GM12864 (cell line): ENCODE measurements around the gene KIF25.

Source experiments
- DNase-seq: peaks from one replicate; pipeline ENCODE4 v3.0.0-alpha.2; 2011; ENCODE audit warnings: low read depth
- H3K4me3 ChIP-seq: 2 replicates; pipeline ENCODE4 v1.5.1; 2011; ENCODE audit warnings: mild to moderate bottlenecking, low read depth, low read length, control low read depth
- CTCF ChIP-seq: IDR thresholded peaks from 2 replicates; pipeline ENCODE4 v1.5.1; 2011; ENCODE audit warnings: low read depth, mild to moderate bottlenecking, moderate library complexity, low read length, control low read depth, inconsistent platforms; ENCODE audit errors: missing control alignments

KIF25 gene

DNA sequence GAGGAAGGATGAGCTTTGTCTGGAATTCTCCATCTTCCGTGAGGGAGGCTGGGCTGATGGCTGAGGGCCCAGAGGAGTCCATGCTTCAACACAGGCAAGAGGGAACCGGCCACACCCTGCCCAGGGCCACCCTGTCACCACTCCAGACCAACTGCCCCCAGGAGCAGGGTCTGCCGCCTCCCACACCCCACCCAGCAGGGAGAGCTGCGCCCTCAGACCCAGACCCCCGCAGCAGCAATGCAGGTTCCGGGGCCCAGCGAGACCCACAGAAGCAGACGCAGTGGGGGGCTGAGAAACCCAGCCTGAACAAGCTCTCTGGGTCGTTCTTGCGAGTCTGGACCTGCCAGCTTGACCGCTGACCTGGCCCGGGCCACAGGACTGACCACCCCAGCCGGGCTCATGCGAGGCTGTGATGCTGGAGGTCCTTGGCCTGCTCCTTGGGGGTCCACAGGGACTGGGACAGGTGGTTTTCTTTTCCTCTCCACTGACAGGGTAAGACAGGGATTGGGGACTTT, 56.5 kb downstream of the KIF25 start:
- no peak overlapping the region for H3K4me3 ChIP-seq
- no peak for DNase-seq
- TF ChIP-seq CTCF = no peak

DNA sequence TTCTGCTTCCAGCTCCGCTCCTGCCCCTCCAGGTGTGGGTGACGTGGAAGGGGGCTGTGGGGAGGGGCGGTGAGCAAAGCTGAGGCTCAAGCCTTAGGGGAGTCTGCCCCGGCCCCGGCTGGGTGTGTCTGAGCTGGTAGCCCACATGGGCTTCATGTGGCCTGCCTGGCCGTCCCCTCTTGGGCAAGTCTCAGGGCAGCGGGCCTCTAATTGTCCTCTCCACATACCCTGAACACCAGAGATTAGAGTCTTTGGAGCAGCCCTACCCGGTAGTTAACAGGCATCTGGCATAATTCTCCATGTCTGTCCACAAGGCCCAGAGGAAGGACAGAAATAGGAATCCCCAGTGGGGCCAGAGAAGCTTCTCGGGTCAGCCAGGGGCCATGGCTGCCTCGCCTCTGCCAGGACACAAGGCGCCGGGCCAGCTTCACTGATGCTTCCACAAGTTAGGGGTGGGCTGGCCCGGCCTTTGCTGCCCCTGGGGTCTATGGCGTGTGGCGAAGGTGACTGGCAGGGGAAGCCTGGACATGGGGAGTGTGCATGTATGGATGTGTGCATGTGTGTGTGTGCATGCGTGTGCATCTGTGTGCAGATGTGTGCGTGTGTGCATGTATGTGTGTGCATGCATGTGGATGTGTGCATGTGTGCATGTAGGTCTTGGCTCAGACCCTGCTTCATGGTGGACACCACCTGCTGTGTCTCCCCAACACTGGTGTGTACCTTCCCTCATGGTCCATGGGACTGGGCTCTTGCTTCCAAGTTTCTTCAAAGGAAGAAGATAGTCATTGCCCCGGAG, 57.5 kb downstream of the KIF25 start:
- H3K4me3 ChIP-seq = no peak overlapping the region
- DNase-seq = no peak
- no peak for TF ChIP-seq CTCF

DNA sequence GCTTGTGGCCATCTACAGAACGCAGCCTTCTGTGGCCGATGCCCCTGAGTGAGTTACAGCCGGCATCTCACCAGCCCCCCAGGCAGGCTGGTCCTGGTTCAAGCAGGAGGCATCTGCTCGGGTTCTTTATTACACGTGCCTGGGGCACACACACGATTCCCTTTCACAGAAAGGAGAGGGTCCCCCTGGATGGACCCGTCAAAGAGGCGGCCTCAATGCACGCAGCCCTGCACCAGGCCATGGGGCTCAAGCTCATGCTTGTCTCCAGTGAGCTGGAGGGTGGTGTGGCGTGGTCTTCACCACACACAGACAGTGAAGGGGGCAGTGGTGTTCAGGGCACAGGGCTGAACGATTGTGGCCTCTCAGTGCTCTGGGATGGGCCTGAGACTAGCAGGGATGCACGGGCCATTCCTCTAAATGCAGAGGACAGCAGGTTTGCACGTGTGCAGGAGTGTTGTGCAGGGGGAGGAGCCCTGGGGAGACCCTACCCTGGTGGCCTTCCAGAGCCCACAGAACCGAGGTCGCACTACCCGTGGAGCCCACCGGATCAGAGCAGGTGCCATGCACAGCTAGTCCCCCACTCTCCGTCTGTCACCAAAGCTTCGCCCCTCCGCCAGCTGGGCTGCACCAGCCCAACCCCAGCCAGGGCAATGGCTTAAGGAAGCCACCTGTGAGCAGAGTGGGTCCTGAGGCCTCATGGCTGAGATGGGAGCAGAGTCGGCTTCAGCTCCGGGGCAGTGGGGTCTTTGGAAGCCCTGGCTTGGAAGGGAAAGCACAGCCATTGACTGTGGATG, 58.4 kb downstream of the KIF25 start:
- no peak overlapping the region for H3K4me3 ChIP-seq
- no peak for DNase-seq
- no peak for TF ChIP-seq CTCF

DNA sequence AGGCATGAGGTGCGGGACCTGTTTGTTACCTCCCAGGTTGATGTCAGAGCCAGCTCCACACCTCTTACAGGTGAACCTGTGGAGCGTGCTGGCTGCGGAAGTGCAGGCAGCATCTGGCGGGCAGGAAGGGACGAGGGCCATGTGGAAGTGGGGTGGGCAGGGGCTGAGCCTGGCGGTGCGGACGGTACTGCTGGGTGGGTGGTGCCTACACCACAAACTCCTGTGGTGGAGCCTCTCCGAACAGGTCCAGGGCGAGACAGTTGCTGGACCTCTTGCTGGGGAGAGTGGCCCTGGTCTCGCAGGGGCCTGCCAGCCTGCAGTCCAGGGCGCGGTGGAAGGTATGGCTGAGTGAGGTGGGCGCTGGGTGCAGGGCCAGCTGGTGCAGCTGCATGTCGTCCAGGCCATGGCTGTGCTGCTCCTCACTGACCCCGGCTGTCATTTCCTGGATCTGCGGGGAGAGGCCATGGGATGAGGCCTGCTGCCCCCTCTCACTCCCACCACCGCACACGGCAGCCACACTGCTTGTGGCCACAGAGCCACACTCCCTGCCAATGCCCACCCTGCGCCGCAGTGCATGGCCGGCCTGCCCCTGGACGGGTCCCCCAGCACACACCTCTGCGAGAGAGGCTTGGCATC, 59.5 kb downstream of the KIF25 start:
- TF ChIP-seq CTCF = no peak
- H3K4me3 ChIP-seq = no peak overlapping the region
- DNase-seq = no peak

GRCh38 chr6:168057836-168058235, 60.4 kb downstream of the KIF25 start:
- no peak for DNase-seq
- no peak for TF ChIP-seq CTCF
- no peak overlapping the region for H3K4me3 ChIP-seq

DNA sequence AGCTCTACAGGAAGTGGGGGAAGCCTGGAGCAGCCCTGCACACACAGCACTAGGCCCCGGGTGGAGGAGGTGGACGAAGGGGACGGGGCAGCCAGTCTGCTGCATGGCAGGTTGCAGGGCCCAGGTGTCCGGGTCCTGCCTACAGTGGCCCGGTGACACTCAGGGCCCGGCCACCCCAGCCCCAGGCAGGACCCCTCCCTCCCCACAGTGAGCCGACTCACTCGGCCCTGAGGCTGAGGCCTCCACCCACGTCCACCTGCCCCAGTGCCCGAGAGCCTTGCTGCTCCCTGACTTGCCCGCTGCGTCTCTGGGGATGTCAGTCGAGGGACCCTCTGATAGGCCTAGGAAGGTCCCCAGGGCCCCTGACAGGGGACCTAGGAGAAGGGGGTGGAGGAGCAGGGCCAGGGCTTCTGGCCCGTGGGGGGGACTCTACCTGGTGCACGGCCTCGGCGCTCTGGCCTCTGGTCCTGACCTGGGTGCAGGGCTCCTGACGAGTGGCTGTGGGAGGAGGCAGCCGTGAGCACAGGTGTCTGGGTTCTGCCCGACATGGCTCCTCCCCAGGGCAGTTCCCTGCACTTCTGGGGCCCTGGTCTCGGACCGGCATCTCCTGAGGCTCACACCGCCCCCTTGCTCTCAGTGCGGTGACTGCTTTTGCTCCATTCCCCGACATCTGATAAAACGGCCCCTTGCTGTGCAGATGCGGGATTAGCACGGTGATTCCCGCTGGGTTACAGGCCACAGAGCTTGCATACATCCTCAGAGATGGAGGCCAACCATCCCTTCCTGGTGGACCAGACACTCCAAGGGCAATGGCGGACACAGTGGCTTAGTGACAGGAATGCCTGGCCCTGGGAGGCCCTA, 61.5 kb downstream of the KIF25 start:
- TF ChIP-seq CTCF = no peak
- no peak overlapping the region for H3K4me3 ChIP-seq
- DNase-seq = no peak
